NCI-H2107 treated with DMSO at 0.1 percent for 48 hours (cell line): ENCODE results near the gene RALBP1.
"Not testable (repeated sequence)": the region's sequence is repeated elsewhere in the genome, so short reads cannot be mapped to it uniquely, and the experiment has no call there.

ENCODE experiments used
- DNase-seq: peaks from one replicate; lab custom pipeline; 2025; ENCODE audit not compliant: unreplicated experiment; lab: John Stamatoyannopoulos, UW

Gene RALBP1

DNA sequence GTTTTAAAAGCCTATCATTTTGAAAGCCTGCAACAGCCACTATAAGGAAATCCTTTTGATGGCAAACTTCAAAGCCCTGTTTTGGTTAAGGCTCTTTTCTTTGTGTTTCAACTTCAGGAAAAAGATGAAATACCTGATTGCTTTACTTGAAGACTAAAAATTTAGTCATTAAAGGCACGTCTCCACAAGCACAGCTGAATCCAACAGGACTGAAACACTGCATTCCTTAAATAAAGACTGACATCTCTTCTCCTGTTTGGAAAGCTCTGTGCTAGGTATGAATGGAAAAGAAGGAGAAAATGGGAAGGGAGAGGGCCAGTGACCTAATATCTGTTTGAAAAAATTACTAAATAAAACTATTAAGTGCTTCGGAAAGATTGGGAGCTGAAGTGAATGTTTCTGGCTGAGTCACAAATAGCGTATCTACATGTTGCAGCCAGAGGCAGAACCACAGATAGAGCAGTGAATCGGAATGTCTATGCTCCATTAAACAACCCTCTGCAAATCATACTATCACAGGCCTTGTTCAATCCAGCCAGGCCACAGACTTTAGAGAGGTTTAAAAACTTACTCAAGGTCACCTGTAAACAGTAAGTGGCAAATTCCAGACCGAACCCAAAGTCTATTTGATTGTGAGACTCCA is 21.1 kb upstream of the RALBP1 start:
- no peak for DNase-seq

DNA sequence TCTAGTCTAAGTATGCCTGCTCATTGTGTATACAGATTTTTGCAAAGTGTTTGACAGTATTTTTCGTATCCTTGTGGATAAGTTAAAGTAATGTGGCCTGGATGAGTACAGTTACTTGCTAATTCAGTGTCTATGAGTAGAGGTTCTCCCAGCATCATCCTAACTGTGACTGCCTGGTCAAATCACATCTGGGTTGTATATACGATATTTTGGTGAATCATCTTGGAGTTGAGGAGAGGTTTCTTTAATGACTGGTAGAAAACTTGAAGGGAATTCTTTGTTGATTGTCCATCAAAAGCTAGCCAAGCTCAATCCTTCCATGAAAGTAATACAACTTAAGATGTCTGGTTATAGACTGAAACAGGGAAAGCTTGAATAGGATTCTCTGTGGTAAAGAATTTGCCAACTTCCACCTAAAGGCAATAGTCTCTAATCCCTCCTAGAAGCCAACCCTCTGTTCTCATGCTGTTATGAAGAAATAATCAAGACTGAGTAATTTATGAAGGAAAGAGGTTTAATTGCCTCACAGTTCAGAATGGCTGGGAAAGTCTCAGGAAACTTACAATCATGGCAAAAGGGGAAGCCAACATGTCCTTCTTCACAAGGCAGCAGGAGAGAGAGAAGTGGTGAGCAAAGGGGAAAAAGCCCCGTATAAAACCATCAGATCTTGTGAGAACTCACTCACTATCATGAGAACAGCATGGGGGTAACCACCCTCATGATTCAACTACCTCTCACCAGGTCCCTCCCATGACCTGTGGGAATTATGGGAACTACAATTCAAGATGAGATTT is 19.4 kb upstream of the RALBP1 start:
- DNase-seq: no peak

DNA sequence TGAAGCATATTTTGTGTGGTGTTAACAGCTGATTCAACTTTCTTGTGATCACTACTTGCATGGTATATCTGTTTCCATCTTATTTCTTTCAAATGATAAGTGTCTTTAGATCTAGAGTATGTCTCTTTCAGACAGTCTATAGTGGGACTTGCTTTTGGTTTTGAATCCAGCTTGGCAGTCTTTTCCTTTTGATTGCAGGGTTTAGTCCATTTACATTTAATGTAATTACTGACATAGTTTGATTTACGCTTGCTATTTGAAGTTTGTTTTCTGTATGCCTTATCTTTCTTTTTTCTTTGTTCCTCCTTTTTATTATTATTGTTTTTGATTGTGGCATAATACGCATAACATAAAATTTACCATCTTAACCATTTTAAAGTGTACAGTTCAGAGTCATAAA is 9.2 kb upstream of the RALBP1 start:
- DNase-seq: no peak

DNA sequence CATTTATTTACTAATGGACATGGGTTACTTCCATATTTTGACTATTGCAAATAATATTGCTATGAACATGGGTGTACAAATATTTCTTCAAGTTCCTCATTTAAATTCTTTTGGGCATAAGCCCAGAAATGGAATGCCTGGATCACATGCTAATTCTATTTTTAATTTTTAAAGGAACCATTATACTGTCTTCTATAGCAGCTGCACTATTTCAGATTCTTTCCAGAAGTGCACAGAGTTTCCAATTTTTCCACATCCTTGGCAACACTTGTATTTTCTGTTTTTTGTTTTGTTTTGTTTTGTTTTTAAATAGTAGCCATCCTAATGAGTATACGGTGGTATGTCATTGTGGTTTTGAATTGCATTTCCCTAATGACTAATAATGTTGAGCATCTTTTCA is 8.5 kb upstream of the RALBP1 start:
- no peak for DNase-seq

DNA sequence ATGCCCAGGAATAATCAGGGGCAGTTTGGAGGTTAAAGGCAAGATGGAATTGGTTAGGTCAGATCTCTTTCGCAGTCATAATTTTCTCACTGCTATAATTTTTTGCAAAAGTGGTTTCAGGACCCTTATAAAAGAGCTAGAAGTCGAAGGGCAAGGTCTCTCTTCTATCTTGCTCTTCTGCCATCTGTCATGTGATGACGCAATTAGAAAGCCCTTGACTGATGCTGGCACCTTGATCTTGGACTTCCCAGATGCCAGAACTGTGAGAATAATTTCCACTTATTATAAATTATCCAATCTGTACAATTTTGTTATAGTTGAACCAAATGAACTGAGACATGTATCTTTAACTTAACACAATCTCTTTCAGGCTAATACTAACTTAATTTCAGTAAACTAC is 6.3 kb upstream of the RALBP1 start:
- no peak for DNase-seq

DNA sequence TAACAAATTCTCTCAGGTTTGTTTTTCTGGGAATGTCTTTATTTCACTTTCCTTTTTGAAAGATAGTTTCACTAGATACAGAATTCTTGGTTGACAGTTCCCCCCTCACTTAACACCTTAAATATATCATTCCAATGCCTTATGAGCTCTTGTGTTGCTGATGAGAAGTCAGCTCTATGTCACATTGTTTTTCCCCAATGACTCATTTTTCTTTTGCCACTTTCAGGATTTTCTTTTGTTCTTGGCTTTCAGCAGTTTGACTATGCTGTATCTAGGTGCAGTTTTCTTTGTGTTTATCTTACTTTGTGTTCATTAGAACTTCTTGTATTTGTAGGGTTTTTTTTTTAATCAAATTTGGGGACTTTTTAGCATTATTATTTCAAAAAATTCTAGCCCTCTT is 5.6 kb upstream of the RALBP1 start:
- no peak for DNase-seq

DNA sequence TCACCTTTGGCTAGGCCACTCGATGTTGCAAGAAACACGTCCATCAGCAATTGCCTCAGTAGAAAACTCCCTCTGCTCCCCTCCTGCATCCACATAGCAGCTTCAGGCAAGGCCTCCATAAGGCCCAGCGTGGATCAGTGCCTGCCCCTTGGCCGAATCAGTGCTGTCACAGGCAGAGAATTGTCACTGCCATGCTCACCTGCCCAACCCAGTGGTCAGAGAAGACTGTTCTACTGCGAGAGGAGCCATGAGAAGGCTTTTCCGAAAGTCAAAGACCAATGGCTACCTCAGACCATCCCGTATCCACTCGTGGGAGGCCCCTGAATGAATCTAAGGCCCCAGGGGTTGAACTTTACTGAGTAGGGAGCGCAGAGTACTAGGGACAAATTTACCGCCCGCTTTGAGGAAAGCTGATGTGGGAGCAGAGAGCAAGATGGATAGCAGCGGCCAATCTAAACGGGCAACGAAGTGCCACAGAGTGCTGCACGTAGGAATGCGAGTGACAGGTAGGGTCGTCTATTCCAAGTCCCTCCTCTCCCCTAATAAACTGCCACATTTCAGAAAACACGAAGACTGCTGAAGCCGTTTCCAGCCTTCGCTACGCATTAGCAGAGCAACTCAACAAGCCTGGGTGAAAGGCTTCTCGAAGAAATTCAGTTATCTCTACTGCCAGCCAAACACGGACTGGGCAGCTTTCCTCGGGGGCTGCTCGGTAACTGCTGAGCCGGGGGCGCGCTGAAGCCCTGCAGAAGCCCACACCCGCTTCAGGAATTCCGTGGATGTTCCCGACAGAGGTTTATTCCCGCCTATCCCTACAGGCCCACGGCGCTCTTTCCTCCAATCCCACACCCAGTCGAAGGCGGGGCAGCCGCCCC is 968 bp upstream of the RALBP1 start:
- no peak for DNase-seq

DNA sequence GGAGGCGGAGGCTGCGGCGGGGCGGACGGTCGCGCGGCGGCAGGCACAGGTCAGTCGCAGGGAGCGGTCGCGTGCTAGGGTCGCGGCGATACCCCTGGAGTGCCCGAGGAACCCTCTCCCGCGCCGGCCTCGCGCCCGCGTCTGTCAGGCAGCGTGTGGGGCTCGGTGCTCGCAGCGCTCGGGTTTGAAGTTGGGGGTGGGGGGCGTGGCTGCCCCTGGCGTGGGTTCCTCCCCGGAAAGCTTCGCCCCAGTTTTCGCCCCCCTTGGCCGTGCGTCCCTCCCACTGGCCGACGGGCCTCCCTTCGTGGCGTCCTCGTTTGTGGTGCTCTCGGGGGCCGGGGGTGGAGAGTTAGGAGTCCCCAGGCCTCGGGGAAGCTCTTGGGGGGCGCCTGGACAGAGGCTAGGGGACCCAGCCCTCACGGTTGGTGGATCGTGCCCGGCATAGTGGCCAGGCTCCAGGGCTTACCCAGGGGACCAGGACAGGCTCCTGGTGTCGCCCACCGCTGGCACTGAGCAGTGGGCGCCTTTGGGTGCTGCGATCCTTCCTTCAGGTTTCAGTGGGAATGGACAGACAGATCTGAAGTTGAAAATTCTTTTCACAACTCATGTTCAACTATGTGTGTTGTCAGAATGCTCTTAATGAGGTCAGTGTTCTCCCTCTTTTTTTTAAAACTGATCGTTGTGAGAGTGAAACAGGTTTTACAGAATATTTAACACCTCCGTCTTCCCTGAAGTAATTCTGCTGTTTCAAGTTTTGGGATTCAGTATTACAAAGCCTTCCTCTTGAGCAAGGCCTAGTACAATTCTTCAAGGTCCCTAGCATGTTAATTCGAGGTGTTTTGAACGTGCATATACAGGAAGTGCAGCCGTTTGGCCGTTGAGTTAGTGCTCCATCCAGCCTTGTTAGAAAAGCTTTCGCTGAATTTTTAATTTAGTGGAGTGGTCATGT is 604 bp downstream of the RALBP1 start:
- DNase-seq: no peak

DNA sequence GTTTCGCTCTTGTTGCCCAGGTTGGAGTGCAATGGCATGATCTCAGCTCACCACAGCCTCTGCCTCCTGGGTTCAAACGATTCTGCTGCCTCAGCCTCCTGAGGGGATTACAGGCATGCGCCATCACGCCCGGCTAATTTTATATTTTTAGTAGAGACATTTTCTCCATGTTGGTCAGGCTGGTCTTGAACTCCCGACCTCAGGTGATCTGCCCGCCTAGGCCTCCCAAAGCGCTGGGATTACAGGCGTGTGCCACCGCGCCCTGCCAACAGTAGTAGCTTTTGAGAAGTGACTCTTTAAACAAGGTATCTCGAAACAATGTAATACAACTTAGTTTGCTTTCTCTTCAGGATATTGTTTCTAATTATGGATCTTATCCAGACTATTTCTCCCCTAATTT is 1.6 kb downstream of the RALBP1 start:
- DNase-seq: not testable (repeated sequence)

DNA sequence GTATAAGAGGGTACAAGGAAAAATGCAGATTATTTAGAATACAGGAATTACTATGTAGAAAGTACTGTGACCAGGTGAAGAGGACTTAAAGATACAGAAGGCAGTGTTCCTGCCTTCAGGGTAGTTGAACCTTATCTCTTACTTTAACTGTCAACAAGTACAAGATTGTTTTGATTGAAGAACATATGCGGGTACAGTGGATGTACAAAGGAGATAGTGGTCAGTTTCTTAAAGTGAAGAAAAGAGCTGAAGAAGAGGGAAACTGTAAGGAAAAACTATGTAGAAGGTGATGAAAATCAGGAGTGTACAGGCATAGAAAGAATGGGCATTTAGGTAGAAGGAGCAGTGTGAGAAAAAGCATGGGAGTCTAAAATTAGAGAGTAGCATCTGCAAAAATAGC is 2.2 kb downstream of the RALBP1 start:
- DNase-seq: no peak

DNA sequence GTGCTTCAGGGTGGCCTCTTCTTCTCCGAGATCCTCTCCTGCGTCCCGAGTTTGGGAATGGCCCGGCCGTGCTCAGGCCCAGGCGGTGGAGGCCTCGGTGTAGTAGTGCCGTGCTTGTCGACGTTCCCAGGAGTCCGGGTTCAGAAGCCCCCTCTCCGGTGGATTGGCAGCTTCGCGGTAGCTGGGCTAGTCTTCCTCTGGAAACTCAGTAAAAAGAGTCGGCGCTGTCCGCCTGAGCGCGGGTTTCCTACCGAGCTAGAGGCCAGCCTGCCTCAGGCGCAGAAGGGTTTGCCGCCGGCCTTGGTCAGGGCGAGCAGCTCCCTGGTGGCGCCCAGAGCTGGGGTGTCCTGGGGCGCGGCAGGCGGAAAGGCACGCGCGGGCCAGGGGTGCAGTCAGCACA is 3.2 kb downstream of the RALBP1 start:
- DNase-seq: no peak

DNA sequence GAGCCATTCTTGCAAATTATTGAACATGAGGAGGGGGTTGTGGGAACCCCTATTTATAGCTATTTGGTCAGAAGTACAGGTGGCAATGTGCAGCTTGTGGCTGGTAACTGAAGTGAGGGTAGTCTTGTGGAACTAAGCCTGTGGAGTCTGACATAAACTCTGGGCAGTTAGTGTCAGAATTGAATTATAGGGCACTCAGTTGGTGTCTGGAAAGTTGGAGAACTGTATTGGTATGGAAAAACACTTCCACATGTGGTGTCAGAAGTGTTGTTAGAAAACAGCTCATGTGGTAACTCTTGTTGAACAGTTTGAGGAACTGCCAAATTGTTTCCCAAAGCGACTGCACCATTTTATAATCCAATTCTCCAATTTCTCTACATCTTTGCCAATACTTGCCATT is 7.5 kb downstream of the RALBP1 start:
- no peak for DNase-seq

DNA sequence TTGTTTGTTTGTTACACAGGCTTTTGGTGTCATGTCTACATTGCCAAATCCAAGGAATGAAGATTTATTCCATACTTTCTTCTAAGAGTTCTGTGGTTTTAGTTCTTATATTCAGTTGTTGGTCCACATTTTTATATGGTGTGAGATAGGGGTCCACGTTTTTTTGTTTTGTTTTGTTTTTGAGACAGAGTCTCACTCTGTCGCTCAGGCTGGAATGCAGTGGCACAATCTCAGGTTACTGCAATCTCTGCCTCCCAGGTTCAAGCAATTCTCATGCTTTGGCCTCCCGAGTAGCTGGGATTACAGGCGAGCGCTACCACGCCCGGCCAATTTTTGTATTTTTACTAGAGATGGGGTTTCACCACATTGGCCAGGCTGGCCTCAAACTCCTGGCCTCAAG is 8.2 kb downstream of the RALBP1 start:
- DNase-seq: no peak

DNA sequence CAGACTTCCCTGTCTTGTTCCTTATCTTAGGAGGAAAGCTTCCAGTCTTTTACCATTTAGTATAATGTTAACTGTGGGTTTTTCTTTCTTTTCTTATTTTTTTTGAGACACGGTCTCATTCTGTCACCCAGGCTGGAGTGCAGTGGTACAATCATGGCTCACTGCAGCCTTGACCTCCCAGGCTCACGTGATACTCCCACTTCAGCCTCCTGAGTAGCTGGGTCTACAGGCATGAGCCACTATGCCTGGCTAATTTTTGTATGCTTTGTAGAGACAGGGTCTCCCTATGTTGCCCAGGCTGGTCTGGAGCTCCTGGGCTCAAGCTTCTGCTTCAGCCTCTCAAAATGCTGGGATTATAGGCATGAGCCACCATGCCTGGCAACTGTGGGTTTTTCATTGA is 9.5 kb downstream of the RALBP1 start:
- not testable (repeated sequence) for DNase-seq

DNA sequence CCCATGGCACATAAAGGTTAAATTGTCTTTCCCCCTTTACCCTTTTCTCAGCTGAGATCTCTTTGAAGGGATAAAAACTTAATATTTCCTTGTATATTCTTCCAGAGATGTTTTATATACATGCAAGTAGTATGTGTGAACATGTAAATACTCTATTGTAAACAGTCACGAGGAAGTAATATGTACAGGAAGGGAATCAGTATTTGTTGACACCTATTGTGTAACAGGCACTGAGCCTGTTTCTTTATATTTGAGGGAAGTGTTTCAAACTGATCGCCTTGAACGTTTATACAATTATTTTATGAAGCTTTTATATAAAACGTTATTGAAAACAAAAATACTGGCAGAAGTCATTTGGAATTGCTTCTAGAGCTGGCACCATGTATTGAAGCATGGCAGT is 13.2 kb downstream of the RALBP1 start:
- no peak for DNase-seq

DNA sequence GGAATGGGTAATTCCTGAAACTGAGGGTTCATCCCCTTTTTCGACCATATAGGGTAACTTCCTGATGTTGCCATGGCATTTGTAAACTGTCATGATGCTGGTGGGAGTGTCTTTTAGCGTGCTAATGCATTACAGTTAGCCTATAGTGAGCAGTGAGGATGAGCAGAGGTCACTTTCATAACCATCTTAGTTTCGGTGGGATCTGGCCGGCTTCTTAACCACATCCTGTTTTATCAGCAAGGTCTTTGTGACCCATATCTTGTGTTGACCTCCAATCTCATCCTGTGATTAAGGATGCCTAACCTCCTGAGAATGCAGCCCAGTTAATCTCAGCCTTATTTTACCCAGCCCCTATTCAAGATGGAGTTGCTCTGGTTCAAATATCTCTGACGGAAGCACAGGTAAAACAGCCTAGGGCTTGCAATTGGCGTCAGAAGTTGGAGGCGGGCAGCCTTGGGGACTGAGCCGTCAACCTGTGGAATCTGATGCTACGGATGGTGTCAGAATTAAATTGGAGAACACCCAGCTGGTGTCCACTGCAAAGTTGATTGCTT is 19.5 kb downstream of the RALBP1 start:
- DNase-seq: no peak

DNA sequence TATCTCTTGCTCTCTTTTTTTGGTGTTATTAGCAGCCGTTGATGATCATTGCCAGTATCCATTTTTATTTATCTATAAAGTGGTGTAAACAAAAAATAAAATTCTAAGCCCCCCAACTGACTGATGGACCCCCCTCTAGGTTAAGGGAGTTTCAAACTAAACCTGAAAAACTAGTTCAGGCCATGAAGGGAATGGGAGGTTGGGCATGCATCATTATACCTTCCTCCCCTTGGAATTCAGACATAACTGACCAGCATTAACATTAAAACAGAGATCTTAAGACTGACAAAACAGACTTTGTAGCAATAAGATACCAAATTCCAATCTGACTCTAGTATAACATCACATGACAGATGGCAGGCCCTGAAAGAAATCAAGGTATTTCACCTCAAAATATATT is 20.2 kb downstream of the RALBP1 start:
- DNase-seq: no peak

DNA sequence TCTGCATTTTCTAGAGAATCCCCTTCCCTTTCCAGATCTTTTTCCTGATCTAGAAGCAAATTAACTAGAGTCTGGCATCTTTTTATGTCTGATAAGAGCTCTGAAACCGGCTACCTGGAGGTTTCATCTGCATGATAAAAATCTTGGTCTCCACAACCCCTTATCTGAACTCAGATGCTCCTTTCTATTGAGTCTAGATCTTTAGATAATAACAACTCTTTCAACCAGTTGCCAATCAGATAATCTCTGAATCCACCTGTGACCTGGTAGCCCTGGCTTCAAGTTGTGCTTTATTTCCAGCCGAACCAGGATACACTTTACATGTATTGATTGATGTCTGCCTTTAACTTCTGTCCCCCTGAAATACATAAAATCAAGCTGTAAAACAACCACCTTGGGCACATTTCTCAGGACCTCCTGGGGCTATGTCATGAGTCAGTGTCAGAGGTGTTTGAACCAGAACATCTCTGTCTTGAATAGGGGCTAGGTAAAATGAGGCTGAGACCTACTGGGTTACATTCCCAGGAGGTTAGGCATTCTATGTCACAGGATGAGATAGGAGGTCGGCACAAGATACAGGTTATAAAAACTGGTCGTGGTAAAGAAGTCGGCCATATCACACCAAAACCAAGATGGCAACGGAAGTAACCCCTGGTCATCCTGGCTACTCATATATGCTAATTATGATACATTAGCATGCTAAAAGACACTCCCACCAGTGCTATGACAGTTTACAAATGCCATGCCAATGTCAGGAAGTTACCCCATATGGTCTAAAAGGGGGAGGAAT is 20.8 kb downstream of the RALBP1 start:
- no peak for DNase-seq

DNA sequence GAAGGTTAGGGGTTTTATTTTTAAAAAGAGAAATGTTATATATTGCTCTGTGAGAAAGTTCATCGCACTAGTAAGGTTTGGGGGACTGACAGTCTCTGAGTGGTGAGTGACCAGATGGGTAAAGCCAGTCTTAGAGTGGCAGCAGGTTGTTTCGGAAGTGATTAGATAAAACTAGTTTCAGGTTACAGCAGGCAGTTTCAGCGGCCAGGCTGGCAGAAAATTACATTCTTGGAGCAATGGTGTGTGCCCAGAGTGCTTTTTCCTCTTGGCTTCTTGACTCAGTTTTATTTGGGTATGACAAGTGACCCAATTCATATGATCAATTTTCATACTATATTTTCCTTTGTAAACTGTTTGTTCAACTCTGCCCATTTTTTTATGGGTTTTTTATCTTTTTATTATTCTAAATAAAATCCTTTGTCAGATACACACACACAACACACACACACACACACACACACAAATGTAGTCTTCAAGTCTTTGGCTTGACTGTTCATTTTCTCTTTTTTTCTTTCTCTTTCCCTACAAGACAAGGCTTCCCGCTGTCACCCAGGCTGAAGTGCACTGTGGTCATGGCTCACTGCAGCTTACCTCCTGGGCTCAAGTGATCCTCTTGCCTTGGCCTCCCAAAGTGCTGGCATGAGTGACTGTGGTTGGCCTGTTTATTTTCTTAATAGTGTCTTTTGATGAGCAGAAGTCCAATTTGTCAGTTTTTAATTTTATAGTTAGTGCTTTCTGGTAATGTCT is 30.9 kb downstream of the RALBP1 start:
- peak; percentile 5 for DNase-seq
